DND-41 (cell line): ENCODE data around the gene FOXK1.

Experiments used
- EZH2 ChIP-seq: IDR thresholded peaks from 3 replicates; pipeline ENCODE4 v1.6.1; 2012; ENCODE audit warnings: borderline replicate concordance, low read depth, mild to moderate bottlenecking, moderate library complexity, low read length, inconsistent platforms; ENCODE audit not compliant: severe bottlenecking
- TF ChIP-seq, protein P1 (sequence below): IDR thresholded peaks from 2 replicates; pipeline ENCODE4 v1.5.1; 2012; ENCODE audit warnings: borderline replicate concordance, low read length, moderate library complexity, mild to moderate bottlenecking; ENCODE audit not compliant: poor library complexity, severe bottlenecking; ENCODE audit errors: extremely low read depth

DNA sequence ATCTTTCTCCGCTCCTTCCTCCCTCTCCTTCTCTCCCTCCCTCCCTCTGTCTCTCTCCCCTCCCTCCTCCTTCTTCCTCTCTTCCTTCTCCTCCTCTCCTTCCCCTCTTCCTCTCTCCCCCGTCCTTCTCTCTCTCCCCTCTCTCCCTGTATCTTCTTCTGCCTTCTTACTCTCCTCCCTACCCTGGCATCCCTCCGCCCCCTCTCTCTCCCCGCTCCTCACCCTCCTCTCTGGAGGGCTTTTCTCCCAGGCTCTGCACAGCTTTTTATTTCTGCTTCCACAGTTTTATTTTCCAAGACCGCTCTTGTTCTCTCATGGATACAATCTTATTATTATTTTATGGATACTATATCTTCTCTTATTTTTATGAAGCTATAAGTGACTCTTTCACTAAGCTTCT is 125.9 kb downstream of the FOXK1 start:
- TF ChIP-seq, protein P1, sequence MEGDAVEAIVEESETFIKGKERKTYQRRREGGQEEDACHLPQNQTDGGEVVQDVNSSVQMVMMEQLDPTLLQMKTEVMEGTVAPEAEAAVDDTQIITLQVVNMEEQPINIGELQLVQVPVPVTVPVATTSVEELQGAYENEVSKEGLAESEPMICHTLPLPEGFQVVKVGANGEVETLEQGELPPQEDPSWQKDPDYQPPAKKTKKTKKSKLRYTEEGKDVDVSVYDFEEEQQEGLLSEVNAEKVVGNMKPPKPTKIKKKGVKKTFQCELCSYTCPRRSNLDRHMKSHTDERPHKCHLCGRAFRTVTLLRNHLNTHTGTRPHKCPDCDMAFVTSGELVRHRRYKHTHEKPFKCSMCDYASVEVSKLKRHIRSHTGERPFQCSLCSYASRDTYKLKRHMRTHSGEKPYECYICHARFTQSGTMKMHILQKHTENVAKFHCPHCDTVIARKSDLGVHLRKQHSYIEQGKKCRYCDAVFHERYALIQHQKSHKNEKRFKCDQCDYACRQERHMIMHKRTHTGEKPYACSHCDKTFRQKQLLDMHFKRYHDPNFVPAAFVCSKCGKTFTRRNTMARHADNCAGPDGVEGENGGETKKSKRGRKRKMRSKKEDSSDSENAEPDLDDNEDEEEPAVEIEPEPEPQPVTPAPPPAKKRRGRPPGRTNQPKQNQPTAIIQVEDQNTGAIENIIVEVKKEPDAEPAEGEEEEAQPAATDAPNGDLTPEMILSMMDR, result no peak
- TF ChIP-seq EZH2, result no peak
